Trophoblast cell (in vitro differentiated cells and primary cell): ENCODE data around the gene CARD19.

Source experiments
- DNase-seq, 2 donors: peaks; one replicate each; pipeline ENCODE4 v3.0.0-alpha.2; 2016
- H2AFZ ChIP-seq: 2 replicates; pipeline ENCODE4 v1.6.1; 2013; ENCODE audit warnings: low read length, moderate library complexity, mild to moderate bottlenecking; ENCODE audit not compliant: insufficient read depth, poor library complexity
- H2AK5ac ChIP-seq: 2 replicates; pipeline ENCODE4 v1.6.1; 2013; ENCODE audit warnings: mild to moderate bottlenecking, low read length
- H2BK120ac ChIP-seq: 2 replicates; pipeline ENCODE4 v1.6.1; 2013; ENCODE audit warnings: low read length, mild to moderate bottlenecking, moderate library complexity; ENCODE audit not compliant: insufficient read depth, poor library complexity
- H2BK12ac ChIP-seq: 2 replicates; pipeline ENCODE4 v1.6.1; 2013; ENCODE audit warnings: mild to moderate bottlenecking, low read length, moderate library complexity
- H2BK5ac ChIP-seq: 2 replicates; pipeline ENCODE4 v1.6.1; 2013; ENCODE audit warnings: low read length, low read depth, moderate library complexity, mild to moderate bottlenecking; ENCODE audit not compliant: poor library complexity
- H3K14ac ChIP-seq: 2 replicates; pipeline ENCODE4 v1.6.1; 2013; ENCODE audit warnings: mild to moderate bottlenecking, low read length
- H3K18ac ChIP-seq: 2 replicates; pipeline ENCODE4 v1.6.1; 2013; ENCODE audit warnings: mild to moderate bottlenecking, low read length
- H3K23ac ChIP-seq: 2 replicates; pipeline ENCODE4 v1.6.1; 2013; ENCODE audit warnings: low read length
- H3K27ac ChIP-seq: 2 replicates; pipeline ENCODE4 v1.5.1; 2013; ENCODE audit warnings: low read depth, mild to moderate bottlenecking, inconsistent platforms, low read length, moderate library complexity
- H3K27me3 ChIP-seq: 2 replicates; pipeline ENCODE4 v1.6.1; 2013; ENCODE audit warnings: inconsistent platforms, mild to moderate bottlenecking, low read length, moderate library complexity; ENCODE audit not compliant: insufficient read depth
- H3K36me3 ChIP-seq, 2 experiments: 1 replicate in 1 of 2; 2 replicates in 1 of 2; pipeline ENCODE4 v1.6.1; 2013; ENCODE audit warnings: low read length in 2 of 2, mild to moderate bottlenecking in 2 of 2, moderate library complexity in 1 of 2; ENCODE audit not compliant: insufficient read depth in 2 of 2, control insufficient read depth in 1 of 2
- H3K4ac ChIP-seq: 2 replicates; pipeline ENCODE4 v1.6.1; 2013; ENCODE audit warnings: low read depth, mild to moderate bottlenecking, low read length, moderate library complexity
- H3K4me1 ChIP-seq, 2 experiments: 1 replicate in 1 of 2; 2 replicates in 1 of 2; pipeline ENCODE4 v1.6.1; 2013; ENCODE audit warnings: low read length in 2 of 2, mild to moderate bottlenecking in 2 of 2, moderate library complexity in 1 of 2; ENCODE audit not compliant: insufficient read depth in 2 of 2, control insufficient read depth in 1 of 2
- H3K4me2 ChIP-seq: 2 replicates; pipeline ENCODE4 v1.6.1; 2013; ENCODE audit warnings: inconsistent platforms, mild to moderate bottlenecking, low read length, moderate library complexity
- H3K4me3 ChIP-seq: 2 replicates; pipeline ENCODE4 v1.5.1; 2013; ENCODE audit warnings: mild to moderate bottlenecking, low read depth, low read length, inconsistent platforms
- H3K79me1 ChIP-seq: one replicate; pipeline ENCODE4 v1.6.1; 2013; ENCODE audit warnings: low read length
- H3K79me2 ChIP-seq: 2 replicates; pipeline ENCODE4 v1.6.1; 2013; ENCODE audit warnings: low read length, mild to moderate bottlenecking; ENCODE audit not compliant: control insufficient read depth, insufficient read depth, poor library complexity
- H3K9ac ChIP-seq: 2 replicates; pipeline ENCODE4 v1.6.1; 2013; ENCODE audit warnings: mild to moderate bottlenecking, low read length
- H3K9me3 ChIP-seq: 2 replicates; pipeline ENCODE4 v1.6.1; 2013; ENCODE audit warnings: low read depth, mild to moderate bottlenecking, control low read depth, inconsistent platforms, low read length; ENCODE audit not compliant: insufficient read depth
- H4K12ac ChIP-seq: 2 replicates; pipeline ENCODE4 v1.6.1; 2013; ENCODE audit warnings: low read depth, mild to moderate bottlenecking, low read length, moderate library complexity
- H4K8ac ChIP-seq: 2 replicates; pipeline ENCODE4 v1.6.1; 2013; ENCODE audit warnings: low read depth, mild to moderate bottlenecking, low read length, moderate library complexity
- H4K91ac ChIP-seq: one replicate; pipeline ENCODE4 v1.6.1; 2013; ENCODE audit warnings: low read depth, mild to moderate bottlenecking, low read length, moderate library complexity
- WGBS: extraction: QIAGEN DNeasy Blood & Tissue Kit; methylation state at CpG from one replicate; pipeline ENCODE4 v1.1.7; 2013; ENCODE audit warnings: missing lambda C conversion rate; ENCODE audit not compliant: insufficient read length, insufficient coverage; ENCODE audit errors: extremely low coverage; 5-methylcytosine and 5-hydroxymethylcytosine counted together

The CARD19 gene

DNA sequence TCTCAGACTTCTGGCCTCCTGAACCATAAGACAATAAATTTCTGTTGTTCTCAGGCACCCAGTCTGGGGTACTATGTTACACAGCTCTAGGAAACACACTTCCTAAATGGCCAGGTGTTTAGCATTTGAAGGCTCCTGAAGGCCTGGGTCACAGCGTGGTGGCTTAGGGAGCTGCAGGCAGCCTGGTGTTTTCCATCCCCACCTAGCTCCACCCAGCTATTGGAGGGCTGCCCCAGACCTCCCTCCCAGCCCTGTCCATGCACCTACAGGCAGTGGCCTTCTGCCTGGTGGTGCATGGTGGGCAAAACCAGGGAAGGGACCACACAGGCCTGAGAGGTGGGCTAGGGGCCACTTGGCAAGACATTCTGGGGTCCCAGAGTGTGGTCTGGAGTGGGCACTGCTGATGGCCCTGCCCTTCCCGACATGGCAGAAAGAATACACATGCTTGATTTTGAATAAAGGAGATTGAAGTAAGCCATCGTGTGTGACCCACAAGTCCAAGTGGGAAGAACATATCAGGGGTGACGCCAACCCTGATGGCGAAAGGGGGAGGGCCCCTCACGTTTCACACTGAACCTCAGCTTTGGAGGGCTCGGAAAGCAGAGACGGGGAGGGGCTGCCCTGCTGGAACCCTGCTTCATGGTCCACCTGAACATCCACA lies 38.8 kb upstream of the CARD19 start:
- Histone ChIP-seq H3K27ac (no peak overlapping the region), H2BK120ac (no peak overlapping the region), H3K79me1 (no peaks in the 10 kb centered on the region), H2AFZ (no peak overlapping the region), H3K23ac (no peak overlapping the region), H2AK5ac (no peak overlapping the region), H2BK5ac (no peak overlapping the region), H4K8ac (no peak overlapping the region), H2BK12ac (no peak overlapping the region), H3K27me3 (no peaks in the 10 kb centered on the region), H3K4me3 (no peak overlapping the region), H3K14ac (no peak overlapping the region), H3K9me3 (no peaks in the 10 kb centered on the region), H4K91ac (no peak overlapping the region), H3K18ac (no peak overlapping the region), H3K4me2 (no peak overlapping the region), H3K79me2 (no peaks in the 10 kb centered on the region), H3K36me3 (no peaks in the 10 kb centered on the region), H3K4ac (no peak overlapping the region), H3K4me1 (peaks cover 4 to 5% of the 10 kb centered on the region in 2 experiments), H4K12ac (no peak overlapping the region), H3K9ac (no peak overlapping the region)
- no peak for DNase-seq
- no CpG with 5 or more reads among the region's 8 CpGs for WGBS

DNA sequence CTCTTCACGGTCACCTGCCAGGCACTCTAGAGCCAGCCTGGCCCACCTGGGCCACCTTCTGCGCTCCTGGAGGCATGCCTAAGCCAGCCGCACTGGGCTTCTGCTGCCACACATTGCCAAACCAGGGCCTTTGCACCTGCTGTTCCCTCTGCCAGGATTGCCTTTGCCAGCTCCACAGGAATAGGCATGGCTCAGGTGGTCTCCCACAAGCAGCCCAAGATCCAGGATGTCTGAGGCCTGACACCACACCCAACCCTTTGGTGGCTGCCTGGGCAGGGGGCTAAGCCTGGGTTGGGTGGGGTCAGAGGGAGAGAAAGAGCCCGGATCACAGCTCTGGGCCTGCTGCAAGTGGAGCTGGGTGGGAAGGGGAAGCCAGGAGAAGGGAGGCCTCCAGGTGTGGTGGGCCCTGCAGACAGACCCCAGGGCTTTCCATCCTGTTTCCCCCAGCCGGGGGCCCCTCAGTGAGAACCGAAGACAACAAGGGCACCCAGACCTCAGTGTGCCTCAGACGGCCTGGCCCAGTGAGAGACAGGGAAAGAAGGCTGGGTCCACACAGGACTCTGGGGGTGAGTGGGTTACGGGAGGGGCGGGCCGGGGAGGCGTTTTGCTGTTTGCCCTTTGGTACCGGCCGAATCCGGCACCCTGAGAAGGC lies 38.2 kb upstream of the CARD19 start:
- Histone ChIP-seq H3K9me3 (no peaks in the 10 kb centered on the region), H3K4me2 (no peak overlapping the region), H3K36me3 (no peaks in the 10 kb centered on the region), H4K91ac (no peak overlapping the region), H3K18ac (no peak overlapping the region), H3K4ac (no peak overlapping the region), H3K23ac (no peak overlapping the region), H4K12ac (no peak overlapping the region), H3K14ac (no peak overlapping the region), H3K4me1 (peaks cover 4 to 5% of the 10 kb centered on the region in 2 experiments), H3K27ac (no peak overlapping the region), H3K27me3 (no peaks in the 10 kb centered on the region), H4K8ac (no peak overlapping the region), H2AFZ (no peak overlapping the region), H3K4me3 (no peak overlapping the region), H2BK12ac (no peak overlapping the region), H3K9ac (no peak overlapping the region), H3K79me1 (no peaks in the 10 kb centered on the region), H2BK5ac (no peak overlapping the region), H2AK5ac (no peak overlapping the region), H2BK120ac (no peak overlapping the region), H3K79me2 (no peaks in the 10 kb centered on the region)
- DNase-seq = no peak
- WGBS = no CpG with 5 or more reads among the region's 14 CpGs

DNA sequence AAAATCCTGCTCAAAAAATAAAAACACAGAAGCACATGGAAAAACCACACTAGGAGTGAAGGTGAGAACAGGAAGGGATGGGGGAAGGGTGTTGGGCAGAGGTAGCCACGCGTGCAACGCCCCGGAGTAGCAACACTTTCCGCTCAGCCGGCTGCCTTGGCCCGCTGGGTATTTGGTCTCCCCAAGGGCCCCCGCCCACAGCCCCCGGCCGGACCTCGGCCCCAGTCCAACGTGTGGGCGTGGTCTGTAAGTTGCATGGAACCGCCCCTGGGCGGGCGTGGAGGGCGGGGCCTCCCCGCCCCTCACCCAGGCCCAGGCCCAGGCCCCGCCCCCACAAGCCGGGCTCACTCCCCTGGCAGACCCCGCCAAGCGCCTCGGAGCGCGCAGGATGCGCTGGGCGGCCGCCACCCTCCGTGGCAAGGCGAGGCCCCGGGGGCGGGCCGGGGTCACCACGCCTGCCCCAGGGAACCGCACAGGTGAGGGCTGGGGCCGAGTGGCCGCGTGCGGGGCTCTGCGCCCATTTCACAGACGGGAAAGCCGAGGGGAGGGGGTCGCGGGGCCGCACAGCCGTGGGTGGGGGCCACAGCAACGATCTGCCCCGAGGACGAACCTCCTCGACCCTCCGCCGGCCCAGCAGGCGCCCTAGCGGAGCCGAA lies 37.5 kb upstream of the CARD19 start, which contains the start of gene SUSD3:
Gene SUSD3, plus strand, starts transcription at position 347 of the 656 bp plus-strand sequence. Its CDS starts 42 bp downstream, at position 389.
- H3K14ac ChIP-seq = no peak within 1 kb of the TSS
- H3K23ac ChIP-seq = no peak within 1 kb of the TSS
- H4K8ac ChIP-seq = no peak within 1 kb of the TSS
- H2AFZ ChIP-seq = peak within 1 kb of the TSS; percentile 10
- H3K79me2 ChIP-seq = no peaks in the 10 kb centered on the region
- H4K12ac ChIP-seq = no peak within 1 kb of the TSS
- WGBS = no CpG with 5 or more reads among the region's 55 CpGs
- no peak within 1 kb of the TSS for H3K4me3 ChIP-seq
- no peak within 1 kb of the TSS for H3K4ac ChIP-seq
- H2BK12ac ChIP-seq = no peak within 1 kb of the TSS
- H2AK5ac ChIP-seq = no peak within 1 kb of the TSS
- no peaks in the 10 kb centered on the region for H3K36me3 ChIP-seq
- H2BK120ac ChIP-seq = no peak within 1 kb of the TSS
- H3K4me1 ChIP-seq = peaks cover 4 to 5% of the 10 kb centered on the region in 2 experiments
- H3K79me1 ChIP-seq = no peaks in the 10 kb centered on the region
- no peak within 1 kb of the TSS for H3K18ac ChIP-seq
- no peak within 1 kb of the TSS for H3K27ac ChIP-seq
- DNase-seq = peak; percentile 32 to 47
- H3K9ac ChIP-seq = no peak within 1 kb of the TSS
- peak within 1 kb of the TSS; percentile 60 for H3K4me2 ChIP-seq
- H3K27me3 ChIP-seq = no peaks in the 10 kb centered on the region
- H3K9me3 ChIP-seq = no peaks in the 10 kb centered on the region
- H4K91ac ChIP-seq = no peak within 1 kb of the TSS
- no peak within 1 kb of the TSS for H2BK5ac ChIP-seq

DNA sequence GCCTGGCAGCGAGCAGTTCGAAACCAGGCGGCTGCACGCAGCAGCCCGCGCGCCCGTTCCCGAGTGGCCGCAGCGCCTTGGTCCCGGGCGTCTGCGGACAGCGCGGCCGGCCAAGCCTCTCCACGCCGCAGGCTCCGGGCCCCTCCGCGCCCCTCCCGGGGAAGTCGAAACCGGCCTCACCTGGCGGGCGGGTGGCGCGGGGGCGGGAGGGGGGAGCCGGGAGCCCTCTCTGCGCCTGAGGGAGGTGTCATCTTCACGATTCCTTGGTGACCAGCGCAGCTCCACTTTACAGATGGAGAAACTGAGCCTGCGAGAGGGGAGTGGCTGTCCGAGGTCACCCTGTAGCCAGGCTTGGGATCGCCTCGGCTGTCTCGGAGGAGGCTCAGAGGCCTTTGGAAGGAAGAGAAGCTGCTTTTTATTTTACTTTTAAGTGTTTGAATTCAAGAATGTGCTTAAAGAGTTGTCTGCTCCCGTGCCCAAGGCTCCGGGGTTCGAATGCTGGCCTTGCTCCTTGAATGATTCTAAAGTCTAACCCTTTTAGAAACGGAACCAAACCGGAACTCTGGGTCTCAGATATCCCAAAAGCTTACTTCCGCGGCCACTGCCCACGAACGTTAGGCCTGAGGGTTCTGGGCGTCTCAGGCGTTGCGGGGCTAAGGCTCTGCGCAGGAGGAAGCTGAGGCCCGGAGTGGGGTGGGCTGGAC lies 36.9 kb upstream of the CARD19 start:
- no peak overlapping the region for H2AK5ac ChIP-seq
- peak in 1 of 2 donors; percentile 20 for DNase-seq
- no peaks in the 10 kb centered on the region for H3K36me3 ChIP-seq
- no CpG with 5 or more reads among the region's 53 CpGs for WGBS
- no peak overlapping the region for H3K9ac ChIP-seq
- H2BK5ac ChIP-seq = no peak overlapping the region
- H3K79me2 ChIP-seq = no peaks in the 10 kb centered on the region
- no peak overlapping the region for H3K18ac ChIP-seq
- H3K9me3 ChIP-seq = no peaks in the 10 kb centered on the region
- H3K4me1 ChIP-seq = peaks cover 4 to 5% of the 10 kb centered on the region in 2 experiments
- H3K23ac ChIP-seq = no peak overlapping the region
- H2BK120ac ChIP-seq = no peak overlapping the region
- H3K4me3 ChIP-seq = no peak overlapping the region
- no peak overlapping the region for H2BK12ac ChIP-seq
- H3K14ac ChIP-seq = no peak overlapping the region
- H3K4ac ChIP-seq = no peak overlapping the region
- no peak overlapping the region for H4K8ac ChIP-seq
- no peak overlapping the region for H3K27ac ChIP-seq
- no peak overlapping the region for H4K91ac ChIP-seq
- H3K4me2 ChIP-seq = peak overlapping the region; percentile 60
- H3K27me3 ChIP-seq = no peaks in the 10 kb centered on the region
- H2AFZ ChIP-seq = peak overlapping the region; percentile 10
- no peaks in the 10 kb centered on the region for H3K79me1 ChIP-seq
- no peak overlapping the region for H4K12ac ChIP-seq
